ENCODE data around the gene EPSTI1.

- TF ChIP-seq CTCF (IDR thresholded peaks at IDR 0.05) (no peak), POLR2A (IDR thresholded peaks at IDR 0.05) (no peak), POLR2AphosphoS5 (IDR thresholded peaks at IDR 0.05) (peak in 1 of 3 donors; percentile 52)
Observed at GRCh38 chr13:42967660-42968059, 24.4 kb downstream of the EPSTI1 start.
